Spleen (tissue), 11 donors: ENCODE results near the gene CERS5. TPM values are rescaled to one million over a fixed set of nuclear protein-coding genes. Genes with fewer than 3 reads are reported as not detected.

ENCODE experiments used
- DNase-seq: peaks from one replicate; pipeline ENCODE4 v3.0.0-alpha.2; 2020
- H3K27ac ChIP-seq, 8 donors: fragments of 200-600 bp; sonication (generic) in 7 of 8; 1 replicate in 4 of 8; 2 replicates in 4 of 8; pipeline versions ENCODE4 v1.5.0 to v1.8.0; 2016 to 2021; ENCODE audit warnings: inconsistent platforms in 4 of 8, mild to moderate bottlenecking in 4 of 8, moderate library complexity in 1 of 8
- H3K27me3 ChIP-seq, 7 donors: fragments of 200-600 bp; sonication (generic) in 6 of 7; replicated peaks in 1 of 7; 1 replicate in 4 of 7; 2 replicates in 3 of 7; pipeline versions ENCODE4 v1.5.0 to v1.8.0; 2016 to 2021; ENCODE audit warnings: inconsistent platforms in 3 of 7, mild to moderate bottlenecking in 1 of 7
- H3K36me3 ChIP-seq, 6 donors: fragments of 200-600 bp; sonication (generic) in 5 of 6; 1 replicate in 4 of 6; 2 replicates in 2 of 6; pipeline versions ENCODE4 v1.5.0 to v1.8.0; 2016 to 2021; ENCODE audit warnings: inconsistent platforms in 2 of 6
- H3K4me1 ChIP-seq, 6 donors: fragments of 200-600 bp; sonication (generic) in 5 of 6; 1 replicate in 3 of 6; 2 replicates in 3 of 6; pipeline versions ENCODE4 v1.5.0 to v1.8.0; 2016 to 2021; ENCODE audit warnings: inconsistent platforms in 3 of 6
- H3K4me3 ChIP-seq, 8 donors: fragments of 200-600 bp; sonication (generic) in 7 of 8; 1 replicate in 4 of 8; 2 replicates in 4 of 8; pipeline versions ENCODE4 v1.5.0 to v1.8.0; 2016 to 2021; ENCODE audit warnings: inconsistent platforms in 4 of 8, mild to moderate bottlenecking in 4 of 8, moderate library complexity in 2 of 8
- H3K9me3 ChIP-seq, 8 donors: fragments of 200-600 bp; sonication (generic) in 7 of 8; 1 replicate in 4 of 8; 2 replicates in 4 of 8; pipeline versions ENCODE4 v1.5.0 to v1.8.0; 2016 to 2021; ENCODE audit warnings: inconsistent platforms in 4 of 8
- POLR2A ChIP-seq, 3 donors: fragments of 450-650 bp; IDR thresholded peaks; one replicate each; pipeline ENCODE4 v1.5.1; 2017; ENCODE audit warnings: antibody characterized with exemption in 3 of 3, mild to moderate bottlenecking in 1 of 3
- POLR2AphosphoS5 ChIP-seq, 3 donors: sonication (generic); formaldehyde crosslinking; IDR thresholded peaks; one replicate each; pipeline ENCODE4 v1.5.1; 2017; ENCODE audit warnings: antibody characterized with exemption in 3 of 3
- WGBS, 5 donors: extraction: QIAGEN DNeasy Blood & Tissue Kit in 3 of 5; methylation state at CpG; one replicate each; pipeline versions ENCODE4 v1.1.5 to v1.1.7; 2013 to 2018; 5-methylcytosine and 5-hydroxymethylcytosine counted together
- intact Hi-C: fragments of 100-400 bp; cut with DNase I; formaldehyde crosslinking; loops from one replicate; pipeline ENCODE4 v1.15.0; 2023; ENCODE audit warnings: low total_unique reads
- polyA plus RNA-seq, 3 donors: library from polyadenylated mRNA; stranded (reverse); fragments of 200-250 nt; gene quantifications; one replicate each; pipeline ENCODE4 v1.2.1, GENCODE V29; 2013
- total RNA-seq, 7 donors: library from RNA; depleted of rRNA in 3 of 7; stranded (reverse); fragments of >200 nt in 3 of 7; fragmentation: NEBNext Ultra II Directional in 4 of 7; extraction: Animal tissue kit (Norgen Biotek cat#: 25700) in 4 of 7; gene quantifications; one replicate each; pipeline versions ENCODE4 v1.1.0 to v1.2.1, GENCODE V29; 2016 to 2021
- TF ChIP-seq, protein P1 (sequence below), 11 experiments: fragments of 200-600 bp in 7 of 11; fragments of 450-650 bp in 4 of 11; sonication (generic) in 4 of 11; IDR thresholded peaks in 8 of 11; conservative IDR thresholded peaks in 3 of 11; 1 replicate in 7 of 11; 2 replicates in 4 of 11; pipeline versions ENCODE4 v1.4.0 to v1.8.0; 2016 to 2021; ENCODE audit warnings: antibody characterized with exemption in 11 of 11, inconsistent platforms in 4 of 11, mild to moderate bottlenecking in 1 of 11
- donor health status: healthy with polysubstance abuse.
- donor health status: DM: no; HTN: no; CAD: no; lungs with moderate emphysema.
- donor health status: DM: no; HTN: no; CAD: no.
- donor health status: Bipolar disorder and iron deficiency.
- donor health status: healthy.
- donor health status: DM: no; HTN: no; CAD: no.
- donor health status: DM: yes; HTN: yes; CAD: no.

Gene CERS5
- total and polyA plus RNA-seq, 10 donors, result 21.8 to 90.8 (median 43.6) TPM

- H3K4me1 ChIP-seq, result peaks cover 18 to 34% (median 25%) of the 10 kb centered on the region in 6 donors
- H3K36me3 ChIP-seq, result peaks cover 0 to 2% (median 0%) of the 10 kb centered on the region in 6 donors
- DNase-seq, result no peak
- WGBS, 5 donors, result 94 to 97% (median 96%) methylated on average over 17 of the region's 17 CpGs
- no peaks in the 10 kb centered on the region for H3K9me3 ChIP-seq
- intact Hi-C loops, result no loop called here
- no peak overlapping the region for H3K4me3 ChIP-seq
- TF ChIP-seq POLR2AphosphoS5 (IDR thresholded peaks at IDR 0.05) (no peak), POLR2A (IDR thresholded peaks at IDR 0.05) (no peak)
- TF ChIP-seq, protein P1, sequence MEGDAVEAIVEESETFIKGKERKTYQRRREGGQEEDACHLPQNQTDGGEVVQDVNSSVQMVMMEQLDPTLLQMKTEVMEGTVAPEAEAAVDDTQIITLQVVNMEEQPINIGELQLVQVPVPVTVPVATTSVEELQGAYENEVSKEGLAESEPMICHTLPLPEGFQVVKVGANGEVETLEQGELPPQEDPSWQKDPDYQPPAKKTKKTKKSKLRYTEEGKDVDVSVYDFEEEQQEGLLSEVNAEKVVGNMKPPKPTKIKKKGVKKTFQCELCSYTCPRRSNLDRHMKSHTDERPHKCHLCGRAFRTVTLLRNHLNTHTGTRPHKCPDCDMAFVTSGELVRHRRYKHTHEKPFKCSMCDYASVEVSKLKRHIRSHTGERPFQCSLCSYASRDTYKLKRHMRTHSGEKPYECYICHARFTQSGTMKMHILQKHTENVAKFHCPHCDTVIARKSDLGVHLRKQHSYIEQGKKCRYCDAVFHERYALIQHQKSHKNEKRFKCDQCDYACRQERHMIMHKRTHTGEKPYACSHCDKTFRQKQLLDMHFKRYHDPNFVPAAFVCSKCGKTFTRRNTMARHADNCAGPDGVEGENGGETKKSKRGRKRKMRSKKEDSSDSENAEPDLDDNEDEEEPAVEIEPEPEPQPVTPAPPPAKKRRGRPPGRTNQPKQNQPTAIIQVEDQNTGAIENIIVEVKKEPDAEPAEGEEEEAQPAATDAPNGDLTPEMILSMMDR (IDR thresholded peaks at IDR 0.05 in 8 of 11, conservative IDR thresholded peaks at IDR 0.05 in 3 of 11), result no peak
- H3K27me3 ChIP-seq, result no peaks in the 10 kb centered on the region
- peak overlapping the region in 1 of 8 donors; percentile 98 for H3K27ac ChIP-seq
These were observed 59.5 kb downstream of the CERS5 start for GRCh38 chr12:50107416-50108268.

GRCh38 chr12:50106907-50107306 lies 60.3 kb downstream of the CERS5 start:
- no peak for DNase-seq
- Histone ChIP-seq H3K27ac (no peak overlapping the region), H3K4me3 (no peak overlapping the region), H3K9me3 (no peaks in the 10 kb centered on the region), H3K27me3 (no peaks in the 10 kb centered on the region), H3K36me3 (peaks cover 0 to 10% (median under 1%) of the 10 kb centered on the region in 6 donors), H3K4me1 (peaks cover 18 to 30% (median 25%) of the 10 kb centered on the region in 6 donors)
- intact Hi-C loops, result no loop called here
- TF ChIP-seq, protein P1 (IDR thresholded peaks at IDR 0.05 in 8 of 11, conservative IDR thresholded peaks at IDR 0.05 in 3 of 11), result no peak
- TF ChIP-seq POLR2A (IDR thresholded peaks at IDR 0.05) (no peak), POLR2AphosphoS5 (IDR thresholded peaks at IDR 0.05) (no peak)
- 68 to 86% (median 79%) methylated on average over 3 of the region's 3 CpGs for WGBS, 5 donors

DNA sequence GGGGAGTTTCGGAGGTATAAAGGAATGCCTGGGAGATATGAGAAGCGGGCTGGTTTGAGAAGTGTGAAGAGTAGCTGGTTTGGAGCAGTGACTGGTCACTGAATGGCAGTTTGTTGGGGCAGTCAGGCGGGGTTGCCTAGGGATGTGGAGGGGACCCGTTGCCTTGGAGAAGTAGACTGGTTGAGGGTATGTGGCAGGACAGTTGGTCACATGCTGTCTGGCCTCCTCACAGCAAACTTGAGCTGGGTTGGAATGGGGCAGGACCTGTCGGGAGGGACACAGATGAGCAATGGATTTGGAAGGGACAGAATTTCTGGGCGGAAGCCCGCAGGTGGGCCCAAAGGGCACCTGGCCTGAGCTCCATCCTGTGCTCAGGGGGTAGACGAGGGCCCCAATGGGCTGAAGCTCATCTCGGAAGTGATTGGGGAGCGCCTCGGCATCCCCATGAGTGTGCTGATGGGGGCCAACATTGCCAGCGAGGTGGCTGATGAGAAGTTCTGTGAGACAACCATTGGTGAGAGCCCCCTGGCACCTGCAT lies 61.2 kb downstream of the CERS5 start:
- H3K9me3 ChIP-seq, result no peaks in the 10 kb centered on the region
- H3K4me1 ChIP-seq, result peaks cover 15 to 24% (median 19%) of the 10 kb centered on the region in 6 donors
- 87 to 97% (median 96%) methylated on average over 12 of the region's 12 CpGs for WGBS, 5 donors
- no peak for DNase-seq
- H3K36me3 ChIP-seq, result peaks cover 0 to 19% (median 7%) of the 10 kb centered on the region in 6 donors
- H3K4me3 ChIP-seq, result no peak overlapping the region
- no peaks in the 10 kb centered on the region for H3K27me3 ChIP-seq
- TF ChIP-seq, protein P1 (IDR thresholded peaks at IDR 0.05 in 8 of 11, conservative IDR thresholded peaks at IDR 0.05 in 3 of 11), result no peak
- no peak for TF ChIP-seq POLR2A (IDR thresholded peaks at IDR 0.05)
- no peak for TF ChIP-seq POLR2AphosphoS5 (IDR thresholded peaks at IDR 0.05)
- H3K27ac ChIP-seq, result no peak overlapping the region
- intact Hi-C loops, result no loop called here
